RPMI8226 (cell line): Measurements from ENCODE around the gene TPP2.
A peak's percentile ranks its signal among the peaks of the same experiment; 100 is the strongest.

Source experiments
- DNase-seq: peaks from one replicate; pipeline ENCODE4 v3.0.0-alpha.2; 2015

The TPP2 gene

DNA sequence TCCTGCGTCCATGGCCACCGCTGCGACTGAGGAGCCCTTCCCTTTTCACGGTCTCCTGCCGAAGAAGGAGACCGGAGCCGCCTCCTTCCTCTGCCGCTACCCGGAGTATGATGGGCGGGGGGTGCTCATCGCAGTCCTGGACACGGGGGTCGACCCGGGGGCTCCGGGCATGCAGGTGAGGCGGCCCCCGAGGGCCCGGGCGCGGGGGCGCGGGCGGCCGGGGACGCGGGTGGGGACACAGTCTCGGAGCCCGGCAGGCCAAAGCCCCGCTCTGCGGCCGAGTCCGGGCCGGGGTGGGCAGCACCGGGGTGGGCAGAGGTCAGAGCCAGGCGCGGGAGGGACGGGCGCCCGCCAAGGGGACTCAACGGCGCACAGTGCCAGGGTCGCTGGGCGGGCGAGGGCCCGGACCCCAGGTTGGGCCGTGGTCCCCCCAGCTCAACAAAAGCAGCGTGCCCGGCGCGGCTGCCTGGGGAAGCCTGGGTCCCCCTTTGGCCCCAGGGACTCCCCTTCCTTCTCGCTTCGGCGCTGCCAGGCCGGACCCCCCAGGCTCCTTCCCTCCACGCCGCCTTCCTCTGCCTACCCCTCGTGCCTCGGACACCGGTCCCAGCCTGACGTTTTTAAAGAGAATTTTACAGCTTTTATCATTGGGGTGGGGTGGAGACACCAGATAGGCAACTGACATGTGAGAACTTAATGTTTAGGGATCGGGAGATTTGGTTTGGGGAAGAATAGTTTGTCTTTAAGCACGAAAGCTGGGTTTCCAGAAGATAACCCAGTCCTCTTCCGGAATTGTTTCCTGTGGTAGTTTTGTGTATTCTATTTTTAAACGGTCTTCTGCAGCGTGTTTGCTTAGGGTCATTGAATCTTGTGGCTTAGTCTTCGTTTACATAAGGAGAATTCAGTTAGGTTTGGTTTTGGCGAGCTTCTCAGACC lies 509 bp downstream of the TPP2 start:
- DNase-seq = peak; percentile 33

DNA sequence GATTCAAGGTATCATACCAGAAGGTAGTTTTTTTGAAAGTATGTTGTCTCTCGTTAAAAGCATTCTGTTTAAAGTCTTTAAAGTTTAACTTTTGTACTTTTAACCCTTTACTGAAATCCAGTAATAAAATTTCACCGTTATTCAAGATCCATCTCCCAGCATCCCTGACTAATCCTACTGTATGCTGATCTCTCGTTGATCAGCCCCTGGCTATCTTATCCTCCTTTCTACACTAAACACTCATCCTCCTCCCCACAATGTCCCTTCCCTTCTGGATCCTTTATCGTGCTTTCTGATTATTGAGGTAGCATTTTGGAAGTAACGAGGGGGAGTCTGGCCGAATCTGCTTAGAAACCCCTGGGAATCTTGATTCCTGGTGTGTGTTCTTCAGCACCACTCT lies 1.3 kb downstream of the TPP2 start:
- DNase-seq = no peak

DNA sequence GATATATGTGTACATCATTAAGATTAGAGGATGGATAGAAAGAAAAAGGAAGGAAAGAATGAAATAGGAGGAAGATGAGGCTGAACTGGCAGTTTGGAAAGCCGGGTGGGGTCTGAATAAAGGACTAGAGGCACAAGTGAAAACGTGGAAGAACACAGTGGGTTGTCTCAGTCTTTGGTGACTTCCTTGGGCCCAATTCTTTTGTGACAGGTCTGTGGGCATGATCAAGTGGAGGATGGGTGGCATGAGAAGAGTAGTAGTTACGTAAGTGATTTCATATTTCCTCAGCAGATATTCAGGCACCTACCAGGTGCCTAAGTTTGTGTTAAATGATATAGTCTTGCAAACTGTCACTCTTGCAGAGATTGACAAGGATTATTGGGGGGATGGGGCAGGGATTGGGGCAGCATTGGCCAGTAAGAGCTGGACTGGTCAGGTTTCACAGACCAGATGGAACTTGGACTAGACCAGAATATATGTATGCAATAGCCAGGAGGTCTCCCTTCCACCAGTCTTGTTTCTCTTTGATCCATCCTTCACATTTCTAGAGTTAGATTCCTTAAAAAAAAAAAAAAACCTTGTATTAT lies 2.7 kb downstream of the TPP2 start:
- no peak for DNase-seq

DNA sequence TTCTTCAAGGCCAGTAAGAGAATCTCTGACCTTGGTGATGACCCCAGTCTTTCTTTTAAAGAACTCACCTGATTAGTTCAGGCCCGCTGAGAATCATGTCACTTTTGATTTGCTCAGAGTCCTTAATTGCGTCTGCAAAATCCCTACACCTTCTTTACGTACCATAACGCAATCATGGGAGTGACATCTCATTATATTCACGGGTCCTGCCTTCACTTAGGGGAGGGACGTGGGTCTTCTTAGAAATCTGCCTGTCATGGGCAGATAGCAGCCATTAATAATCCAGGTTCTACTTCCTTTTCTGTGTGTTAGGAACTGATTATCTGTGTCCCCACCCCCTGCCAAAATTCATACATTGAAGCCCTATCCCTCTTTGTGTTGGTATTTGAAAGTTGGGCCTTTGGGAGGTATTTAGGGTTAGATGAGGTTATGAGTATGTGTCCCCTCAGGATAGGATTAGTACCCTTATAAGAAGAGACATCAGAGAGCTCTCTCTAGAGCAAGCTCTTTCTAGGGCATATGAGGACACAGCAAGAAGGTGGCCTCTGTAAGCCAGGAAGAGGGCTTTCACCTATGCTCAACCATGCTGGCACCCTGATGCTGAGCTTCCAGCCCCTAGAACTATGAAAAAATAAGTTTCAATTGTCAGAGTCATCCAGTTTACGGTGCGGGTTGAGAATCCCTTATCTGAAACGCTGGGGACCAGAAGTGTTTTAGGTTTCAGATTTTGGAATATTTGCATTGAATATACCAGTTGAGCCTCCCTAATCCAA lies 9.9 kb downstream of the TPP2 start:
- DNase-seq = no peak

DNA sequence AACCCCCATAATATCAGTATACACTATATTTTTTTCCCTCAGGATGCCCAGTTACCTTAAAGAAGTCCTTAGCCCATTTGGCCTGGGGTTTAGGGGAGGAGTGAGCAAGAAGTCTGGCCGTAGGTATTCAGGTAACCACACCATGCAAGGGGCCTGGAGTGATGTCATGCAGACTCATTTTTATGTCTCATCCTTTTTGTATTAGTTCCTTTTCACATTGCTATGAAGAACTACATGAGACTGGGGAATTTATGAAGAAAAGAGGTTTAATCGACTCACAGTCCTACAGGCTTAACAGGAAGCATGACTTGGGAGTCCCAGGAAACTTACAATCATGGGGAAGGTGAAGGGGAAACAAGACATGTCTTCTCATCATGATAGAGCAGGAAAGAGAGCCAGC lies 12.2 kb downstream of the TPP2 start:
- no peak for DNase-seq

GRCh38 chr13:102609696-102610095 lies 12.9 kb downstream of the TPP2 start:
- DNase-seq = no peak

GRCh38 chr13:102610296-102610895 lies 13.6 kb downstream of the TPP2 start:
- DNase-seq = no peak

- no peak for DNase-seq
Observed at GRCh38 chr13:102617697-102618350, 21.0 kb downstream of the TPP2 start.

DNA sequence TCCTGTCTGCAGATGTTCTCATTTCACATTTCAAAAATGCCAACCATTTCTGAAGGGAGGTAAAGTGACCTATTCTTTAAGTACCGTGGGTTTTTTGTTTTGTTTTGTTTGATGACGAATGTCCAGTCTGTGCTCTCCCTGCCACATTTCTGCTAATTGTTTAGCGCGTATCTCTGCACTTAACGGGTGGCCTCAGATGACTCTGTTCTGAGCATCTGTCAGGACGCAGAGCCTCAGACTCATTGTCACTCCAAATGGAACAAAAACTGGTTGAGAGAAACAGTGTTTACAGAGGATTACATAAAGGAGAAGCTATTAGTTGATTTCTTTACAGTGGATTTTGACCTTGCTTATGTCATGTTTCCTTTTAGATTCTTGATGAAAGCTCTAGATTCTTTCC lies 23.7 kb downstream of the TPP2 start:
- DNase-seq = no peak

- no peak for DNase-seq
Observed at GRCh38 chr13:102626928-102627327, 30.1 kb downstream of the TPP2 start.

DNA sequence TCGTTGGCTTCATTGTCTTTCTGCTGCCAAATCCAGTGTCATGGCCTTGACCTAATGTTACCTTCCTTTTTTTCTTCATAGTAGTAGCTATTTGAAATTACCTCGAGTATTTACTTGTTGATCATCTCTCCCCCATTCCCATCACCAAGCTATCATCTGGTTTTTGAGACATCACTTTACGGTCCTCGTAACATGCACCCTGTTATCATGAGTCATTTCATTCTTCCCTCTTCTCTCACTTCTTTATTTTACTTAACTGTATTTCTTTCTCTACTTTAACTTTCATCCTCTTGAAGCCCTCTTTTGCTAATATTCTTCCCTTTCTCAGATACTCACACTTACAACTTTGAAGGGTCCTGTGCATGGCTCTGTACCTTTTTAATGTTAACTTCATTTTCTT lies 31.8 kb downstream of the TPP2 start:
- DNase-seq = no peak

GRCh38 chr13:102631198-102631597 lies 34.4 kb downstream of the TPP2 start:
- no peak for DNase-seq

DNA sequence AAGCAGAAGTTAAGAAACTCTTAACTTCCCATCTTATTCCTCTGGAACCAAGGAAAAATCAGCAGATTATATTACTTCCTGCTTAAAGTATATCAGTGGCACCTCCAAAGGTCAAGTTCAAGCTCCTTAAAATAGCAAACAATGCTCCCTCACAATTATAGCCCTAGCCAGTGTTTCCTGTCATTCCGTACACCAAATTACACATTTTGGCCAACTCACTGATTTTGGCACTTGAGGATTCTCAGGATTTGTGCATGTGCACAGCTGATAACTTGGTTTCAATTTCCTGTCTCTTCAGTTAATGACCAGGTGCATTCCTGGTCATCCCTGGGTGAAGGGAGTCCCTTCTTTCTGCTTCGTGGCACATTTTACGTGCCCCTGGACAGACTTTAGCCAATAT lies 42.0 kb downstream of the TPP2 start:
- no peak for DNase-seq

GRCh38 chr13:102642029-102642428 lies 45.2 kb downstream of the TPP2 start:
- no peak for DNase-seq

- DNase-seq = no peak
Observed at GRCh38 chr13:102642475-102642874, 45.7 kb downstream of the TPP2 start.

- DNase-seq = no peak
Observed at GRCh38 chr13:102643656-102644055, 46.9 kb downstream of the TPP2 start.

DNA sequence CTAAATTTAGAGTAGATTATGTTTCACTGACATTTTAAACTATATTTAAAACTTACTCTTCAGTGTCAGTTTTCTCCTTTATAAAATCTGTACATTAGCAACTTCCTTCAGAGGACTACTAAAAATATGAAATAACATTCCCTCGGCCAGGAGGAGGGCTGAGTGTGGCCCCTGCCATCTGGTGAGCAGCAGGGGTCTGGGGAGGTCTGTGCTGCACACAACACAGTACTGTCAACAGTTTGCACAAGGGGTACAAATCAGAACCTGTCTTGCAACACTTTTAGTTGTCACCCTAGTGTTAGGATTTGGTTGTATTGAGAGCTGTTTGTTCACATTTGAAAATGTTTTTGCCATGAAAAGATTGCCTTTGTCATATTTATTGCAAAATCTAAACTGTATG lies 48.9 kb downstream of the TPP2 start:
- DNase-seq = no peak

DNA sequence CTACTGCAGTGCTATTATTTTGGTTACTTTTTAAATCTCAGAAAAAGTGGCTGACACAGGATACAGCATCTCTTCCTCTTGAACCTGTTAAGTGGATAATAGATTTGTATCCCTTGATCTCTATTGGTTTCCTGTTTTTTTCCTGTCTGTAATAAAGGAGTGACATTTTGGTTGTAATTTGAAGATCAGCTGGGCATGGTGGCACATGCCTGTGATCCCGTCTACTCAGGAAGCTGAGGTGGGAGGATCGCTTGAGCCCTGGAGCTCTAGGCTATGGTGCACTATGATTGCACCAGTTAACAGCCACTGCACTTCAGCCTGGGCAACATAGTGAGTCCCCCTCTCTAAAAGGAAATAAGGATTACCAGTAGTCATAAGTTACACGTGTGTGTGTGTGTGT lies 51.3 kb downstream of the TPP2 start:
- no peak for DNase-seq

DNA sequence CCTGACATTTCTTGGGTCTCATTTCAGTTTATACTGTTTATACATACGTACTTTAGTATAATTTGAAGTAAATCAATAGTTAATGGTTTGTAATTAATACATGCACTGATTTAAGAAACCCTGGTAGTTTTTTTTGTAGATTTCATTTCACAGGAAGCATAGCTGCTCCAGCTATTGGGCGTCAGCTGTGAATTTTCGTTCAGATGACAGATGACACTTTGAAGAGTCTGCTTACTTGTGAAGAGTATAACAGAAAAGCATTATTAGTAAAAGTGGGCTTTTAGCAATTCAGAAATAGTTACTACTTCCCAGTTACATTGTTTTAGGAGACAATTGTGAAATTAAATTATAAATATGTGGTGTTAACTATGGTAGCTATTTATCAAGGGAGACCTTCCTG lies 53.7 kb downstream of the TPP2 start:
- DNase-seq = no peak

GRCh38 chr13:102651392-102651791 lies 54.6 kb downstream of the TPP2 start:
- no peak for DNase-seq

GRCh38 chr13:102651892-102652291 lies 55.1 kb downstream of the TPP2 start:
- DNase-seq = no peak

- no peak for DNase-seq
Observed at GRCh38 chr13:102654756-102655155, 58.0 kb downstream of the TPP2 start.

DNA sequence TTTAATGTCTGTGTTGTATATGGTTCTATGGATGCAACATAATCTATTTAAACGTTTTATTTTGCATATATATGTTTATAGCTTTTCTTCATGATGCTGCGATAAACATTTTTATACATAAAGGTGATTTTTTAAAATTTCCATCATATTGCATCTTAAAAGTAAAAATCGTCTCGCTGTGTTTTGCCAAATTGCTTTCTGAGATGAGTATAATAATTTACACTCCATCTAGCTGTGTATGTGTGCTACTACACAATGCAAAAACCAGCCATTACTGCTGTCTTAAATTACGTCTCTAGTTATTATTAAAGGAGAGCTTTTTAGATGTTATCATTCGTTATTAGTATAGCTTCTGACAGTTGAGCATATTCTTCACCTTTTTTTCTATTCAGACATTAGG lies 60.8 kb downstream of the TPP2 start:
- DNase-seq = no peak
